Measurements from ENCODE around the gene EPB41L3. TPM values are rescaled to one million over a fixed set of nuclear protein-coding genes. Genes with fewer than 3 reads are reported as not detected.

The EPB41L3 gene
- total RNA-seq, 1 experiment from 2014 or later: 16.1 TPM

GRCh38 chr18:5444847-5445246 is 99.0 kb downstream of the EPB41L3 start:
- H3K27ac Mint-ChIP-seq: no peak overlapping the region
- Histone ChIP-seq H3K79me2 (ENCODE audit: insufficient read depth, low read length) (no peaks in the 10 kb centered on the region), H3K9me3 (ENCODE audit: control insufficient read depth, low read depth, low read length) (no peaks in the 10 kb centered on the region), H3K4me2 (ENCODE audit: insufficient read depth, insufficient read length, low read length) (no peak overlapping the region), H3T11ph (ENCODE audit: low read length) (no peak overlapping the region), H4K5ac (ENCODE audit: insufficient read length, low read depth, low read length) (no peak overlapping the region), H3K4me1 (ENCODE audit: insufficient read depth, low read length) (no peaks in the 10 kb centered on the region), H2BK5ac (ENCODE audit: insufficient read length, low read length) (no peak overlapping the region), H3K23me2 (ENCODE audit: insufficient read length, low read depth, low read length, poor library complexity, severe bottlenecking) (no peaks in the 10 kb centered on the region), H4K8ac (replicated peaks; ENCODE audit: insufficient read length, low read depth, low read length) (no peak overlapping the region), H2AK5ac (ENCODE audit: insufficient read length, low read length) (no peak overlapping the region), H2AFZ (ENCODE audit: low read length) (no peak overlapping the region), H3K9ac (ENCODE audit: extremely low read depth, insufficient read length, low read length) (no peak overlapping the region), H3K27ac (ENCODE audit: insufficient read length, low read depth, low read length) (no peak overlapping the region), H2BK12ac (ENCODE audit: insufficient read length, low read depth, low read length) (no peak overlapping the region), H3K14ac (ENCODE audit: insufficient read depth, low read length) (no peak overlapping the region), H3K4ac (ENCODE audit: low read depth, low read length) (no peak overlapping the region), H2BK15ac (ENCODE audit: low read depth, low read length) (no peak overlapping the region), H4K20me1 (ENCODE audit: control insufficient read depth, insufficient read depth, insufficient read length) (no peaks in the 10 kb centered on the region), H2BK20ac (ENCODE audit: low read depth, low read length, poor library complexity, severe bottlenecking) (no peak overlapping the region), H3K27me3 (ENCODE audit: insufficient read depth, low read length) (no peaks in the 10 kb centered on the region), H3K56ac (ENCODE audit: insufficient read length, low read depth, low read length) (no peak overlapping the region), H3K23ac (ENCODE audit: insufficient read length, low read depth, low read length) (no peak overlapping the region), H4K91ac (ENCODE audit: insufficient read length, low read depth, low read length) (no peak overlapping the region), H2BK120ac (ENCODE audit: low read depth, low read length, poor library complexity, severe bottlenecking) (no peak overlapping the region), H3K18ac (ENCODE audit: insufficient read length, low read depth, low read length) (no peak overlapping the region), H3K79me1 (ENCODE audit: insufficient read depth, low read depth, low read length, poor library complexity, severe bottlenecking) (no peaks in the 10 kb centered on the region)
- TF ChIP-seq CTCF (conservative IDR thresholded peaks at IDR 0.05): no peak
- H3K9me3 Mint-ChIP-seq: no peaks in the 10 kb centered on the region
- H3K4me1 Mint-ChIP-seq: no peaks in the 10 kb centered on the region
- WGBS (ENCODE audit: extremely low coverage, insufficient read length, low lambda C conversion rate): no CpG with 5 or more reads among the region's 4 CpGs
- H3K36me3 Mint-ChIP-seq (ENCODE audit: insufficient read depth in 1 of 3, low read depth in 3 of 3): no peaks in the 10 kb centered on the region
- DNase-seq: no peak
- no peak overlapping the region for H3K4me3 Mint-ChIP-seq
- no peaks in the 10 kb centered on the region for H3K27me3 Mint-ChIP-seq (ENCODE audit: low read depth)

Measured in H9 (cell line).